Spleen (tissue), 13 donors: ENCODE data around the gene TAF15. TPM values are rescaled to one million over a fixed set of nuclear protein-coding genes. Genes with fewer than 3 reads are reported as not detected.
A peak's percentile ranks its signal among the peaks of the same experiment; 100 is the strongest.

Experiments
- DNase-seq: peaks from one replicate; pipeline ENCODE4 v3.0.0-alpha.2; 2020
- H3K27ac ChIP-seq, 8 donors: fragments of 200-600 bp; sonication (generic) in 7 of 8; 1 replicate in 4 of 8; 2 replicates in 4 of 8; pipeline versions ENCODE4 v1.5.0 to v1.8.0; 2016 to 2021; ENCODE audit warnings: inconsistent platforms in 4 of 8, mild to moderate bottlenecking in 4 of 8, moderate library complexity in 1 of 8
- H3K27me3 ChIP-seq, 7 donors: fragments of 200-600 bp; sonication (generic) in 6 of 7; replicated peaks in 1 of 7; 1 replicate in 4 of 7; 2 replicates in 3 of 7; pipeline versions ENCODE4 v1.5.0 to v1.8.0; 2016 to 2021; ENCODE audit warnings: inconsistent platforms in 3 of 7, mild to moderate bottlenecking in 1 of 7
- H3K36me3 ChIP-seq, 6 donors: fragments of 200-600 bp; sonication (generic) in 5 of 6; 1 replicate in 4 of 6; 2 replicates in 2 of 6; pipeline versions ENCODE4 v1.5.0 to v1.8.0; 2016 to 2021; ENCODE audit warnings: inconsistent platforms in 2 of 6
- H3K4me1 ChIP-seq, 6 donors: fragments of 200-600 bp; sonication (generic) in 5 of 6; 1 replicate in 3 of 6; 2 replicates in 3 of 6; pipeline versions ENCODE4 v1.5.0 to v1.8.0; 2016 to 2021; ENCODE audit warnings: inconsistent platforms in 3 of 6
- H3K4me3 ChIP-seq, 8 donors: fragments of 200-600 bp; sonication (generic) in 7 of 8; 1 replicate in 4 of 8; 2 replicates in 4 of 8; pipeline versions ENCODE4 v1.5.0 to v1.8.0; 2016 to 2021; ENCODE audit warnings: inconsistent platforms in 4 of 8, mild to moderate bottlenecking in 4 of 8, moderate library complexity in 2 of 8
- H3K9me3 ChIP-seq, 8 donors: fragments of 200-600 bp; sonication (generic) in 7 of 8; 1 replicate in 4 of 8; 2 replicates in 4 of 8; pipeline versions ENCODE4 v1.5.0 to v1.8.0; 2016 to 2021; ENCODE audit warnings: inconsistent platforms in 4 of 8
- CTCF ChIP-seq, 11 experiments: fragments of 200-600 bp in 7 of 11; fragments of 450-650 bp in 4 of 11; sonication (generic) in 4 of 11; IDR thresholded peaks in 8 of 11; conservative IDR thresholded peaks in 3 of 11; 1 replicate in 7 of 11; 2 replicates in 4 of 11; pipeline versions ENCODE4 v1.4.0 to v1.8.0; 2016 to 2021; ENCODE audit warnings: antibody characterized with exemption in 11 of 11, inconsistent platforms in 4 of 11, mild to moderate bottlenecking in 1 of 11
- POLR2A ChIP-seq, 3 donors: fragments of 450-650 bp; IDR thresholded peaks; one replicate each; pipeline ENCODE4 v1.5.1; 2017; ENCODE audit warnings: antibody characterized with exemption in 3 of 3, mild to moderate bottlenecking in 1 of 3
- POLR2AphosphoS5 ChIP-seq, 3 donors: sonication (generic); formaldehyde crosslinking; IDR thresholded peaks; one replicate each; pipeline ENCODE4 v1.5.1; 2017; ENCODE audit warnings: antibody characterized with exemption in 3 of 3
- WGBS, 5 donors: extraction: QIAGEN DNeasy Blood & Tissue Kit in 3 of 5; methylation state at CpG; one replicate each; pipeline versions ENCODE4 v1.1.5 to v1.1.7; 2013 to 2018; 5-methylcytosine and 5-hydroxymethylcytosine counted together
- intact Hi-C: fragments of 100-400 bp; cut with DNase I; formaldehyde crosslinking; loops from one replicate; pipeline ENCODE4 v1.15.0; 2023; ENCODE audit warnings: low total_unique reads
- long read RNA-seq, 2 donors: transcript quantifications; one replicate each; lab custom pipeline, GENCODE V29; 2026
- polyA plus RNA-seq, 3 donors: library from polyadenylated mRNA; stranded (reverse); fragments of 200-250 nt; gene quantifications; one replicate each; pipeline ENCODE4 v1.2.1, GENCODE V29; 2013
- total RNA-seq, 7 donors: library from RNA; depleted of rRNA in 3 of 7; stranded (reverse); fragments of >200 nt in 3 of 7; fragmentation: NEBNext Ultra II Directional in 4 of 7; extraction: Animal tissue kit (Norgen Biotek cat#: 25700) in 4 of 7; gene quantifications; one replicate each; pipeline versions ENCODE4 v1.1.0 to v1.2.1, GENCODE V29; 2016 to 2021
- donor health status: healthy with polysubstance abuse.
- donor health status: DM: no; HTN: no; CAD: no; lungs with moderate emphysema.
- donor health status: DM: no; HTN: no; CAD: no.
- donor health status: Bipolar disorder and iron deficiency.
- donor health status: healthy.
- donor health status: DM: no; HTN: no; CAD: no.
- donor health status: DM: yes; HTN: yes; CAD: no.

The TAF15 gene
- 100 to 1,000 TPM in 5 of 7 donors, 10 to 100 TPM in 2; 78.7 to 184 (median 146) TPM for total RNA-seq
- 100 to 1,000 TPM in 1 of 3 donors, 10 to 100 TPM in 2; 55.9 to 113 (median 84.7) TPM for polyA plus RNA-seq
- long read RNA-seq, donor 1, partial matches to known transcripts, result 56 of 60 reads
- long read RNA-seq, donor 1, other reads (novel, unspliced or antisense), result 0 of 60 reads
- long read RNA-seq, donor 2, partial matches to known transcripts, result 22 of 27 reads
- long read RNA-seq, donor 2, other reads (novel, unspliced or antisense), result 0 of 27 reads

GRCh38 chr17:35808962-35809854, at the start of gene TAF15:
TAF15 (plus strand) TSS chr17:35809484; CDS start chr17:35809570, 86 bp downstream.
- intact Hi-C loops, result loop anchor here (5.0 kb wide), 1 partner anchor 42 kb away; no protein-coding TSS in a partner anchor
- H3K4me3 ChIP-seq, result peak within 1 kb of the TSS; percentile 60 to 92 (median 85)
- peak within 1 kb of the TSS; percentile 91 to 98 (median 98) for H3K27ac ChIP-seq
- no peaks in the 10 kb centered on the region for H3K27me3 ChIP-seq
- H3K4me1 ChIP-seq, result peaks cover 32 to 82% (median 65%) of the 10 kb centered on the region in 6 donors
- H3K9me3 ChIP-seq, result no peaks in the 10 kb centered on the region
- 0 to 1% (median 1%) methylated on average over 46 to 71 of the region's 71 CpGs for WGBS, 5 donors
- peak; percentile 91 to 96 (median 96) for TF ChIP-seq POLR2A (IDR thresholded peaks at IDR 0.05)
- TF ChIP-seq CTCF (IDR thresholded peaks at IDR 0.05 in 8 of 11, conservative IDR thresholded peaks at IDR 0.05 in 3 of 11), result peak; percentile 53 to 83 (median 79)
- peak; percentile 99 to 100 (median 99) for TF ChIP-seq POLR2AphosphoS5 (IDR thresholded peaks at IDR 0.05)
- DNase-seq, result peak; percentile 98
- H3K36me3 ChIP-seq, result no peaks in the 10 kb centered on the region

- no peak for DNase-seq
- Histone ChIP-seq H3K4me1 (peaks cover 6 to 30% (median 15%) of the 10 kb centered on the region in 6 donors), H3K27ac (no peak within 1 kb of the TSS), H3K36me3 (no peaks in the 10 kb centered on the region), H3K4me3 (no peak within 1 kb of the TSS), H3K27me3 (peaks cover 0 to 4% (median 0%) of the 10 kb centered on the region in 7 donors), H3K9me3 (peaks cover 0 to 4% (median 0%) of the 10 kb centered on the region in 8 donors)
- WGBS, 5 donors, result 56 to 100% (median 95%) methylated on average over 1 of the region's 1 CpG
- no peak for TF ChIP-seq POLR2A (IDR thresholded peaks at IDR 0.05)
- no peak for TF ChIP-seq POLR2AphosphoS5 (IDR thresholded peaks at IDR 0.05)
- no peak for TF ChIP-seq CTCF (IDR thresholded peaks at IDR 0.05 in 8 of 11, conservative IDR thresholded peaks at IDR 0.05 in 3 of 11)
- intact Hi-C loops, result no loop called here
Observed at GRCh38 chr17:35760587-35760986, 48.7 kb upstream of the TAF15 start, which contains the start of gene C17orf50. C17orf50 (plus strand) TSS chr17:35760887; CDS start chr17:35760942, 55 bp downstream.

- WGBS, 5 donors, result 87 to 92% (median 90%) methylated on average over 5 of the region's 5 CpGs
- intact Hi-C loops, result no loop called here
- H3K4me3 ChIP-seq, result no peak overlapping the region
- peaks cover 0 to 4% (median 0%) of the 10 kb centered on the region in 8 donors for H3K9me3 ChIP-seq
- H3K4me1 ChIP-seq, result peaks cover 6 to 22% (median 15%) of the 10 kb centered on the region in 6 donors
- no peak overlapping the region for H3K27ac ChIP-seq
- no peak for DNase-seq
- H3K27me3 ChIP-seq, result peaks cover 0 to 4% (median 0%) of the 10 kb centered on the region in 7 donors
- TF ChIP-seq POLR2A (IDR thresholded peaks at IDR 0.05), result no peak
- no peak for TF ChIP-seq POLR2AphosphoS5 (IDR thresholded peaks at IDR 0.05)
- TF ChIP-seq CTCF (IDR thresholded peaks at IDR 0.05 in 8 of 11, conservative IDR thresholded peaks at IDR 0.05 in 3 of 11), result no peak
- H3K36me3 ChIP-seq, result no peaks in the 10 kb centered on the region
Observed at GRCh38 chr17:35761601-35762000, 47.7 kb upstream of the TAF15 start.
